ENCODE results near the gene FBXO42. TPM values are rescaled to one million over a fixed set of nuclear protein-coding genes. Genes with fewer than 3 reads are reported as not detected.

The FBXO42 gene
- total and polyA plus RNA-seq, 2 of the 13 experiments (the other 11 are each of a cell fraction or from before 2014, with no cell fraction given): 7.6 to 17.5 TPM

DNA sequence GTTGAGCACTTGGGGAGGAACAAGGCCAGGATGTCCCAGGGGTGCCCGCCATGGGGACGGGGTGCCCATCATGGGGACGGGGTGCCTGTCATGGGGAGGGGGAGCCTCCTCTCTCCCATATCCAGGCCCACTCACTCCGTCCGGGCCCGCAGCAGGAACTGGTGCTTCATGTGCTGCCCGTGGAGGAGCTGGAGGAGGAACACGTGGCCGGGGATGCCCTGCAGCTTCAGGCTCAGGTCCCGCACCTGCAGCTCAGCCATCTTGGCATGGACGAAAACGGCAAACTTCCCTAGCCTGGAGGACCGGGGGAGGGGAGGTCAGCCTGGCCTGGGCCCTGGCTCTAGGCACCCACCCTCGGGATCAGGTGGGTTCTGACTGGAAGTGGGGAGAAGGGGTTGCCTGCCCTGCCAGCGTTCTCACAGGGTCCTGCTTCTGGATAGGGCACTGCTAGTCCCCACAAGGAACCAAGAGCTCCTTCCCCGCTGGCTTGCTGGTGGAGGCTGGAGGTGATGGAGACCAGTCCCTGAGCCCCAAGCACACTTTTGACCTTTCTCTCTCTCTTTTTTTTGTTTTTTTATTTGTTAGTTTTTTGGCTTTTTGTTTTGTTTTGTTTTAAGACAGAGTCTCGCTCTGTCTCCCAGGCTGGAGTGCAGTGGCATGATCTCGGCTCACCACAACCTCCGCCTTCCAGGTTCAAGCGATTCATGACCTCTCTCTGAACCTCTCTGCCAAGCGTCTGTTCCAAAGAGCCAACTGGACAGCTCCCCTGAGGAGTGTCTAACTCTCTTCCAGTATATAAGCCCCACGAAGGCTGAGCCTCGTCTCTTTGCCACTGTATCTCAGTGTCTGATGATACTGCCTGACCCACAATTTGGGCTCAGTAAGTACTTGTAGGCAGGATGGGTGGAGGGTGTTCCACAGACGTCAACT lies 149.7 kb downstream of the FBXO42 start (continued):
- TF ChIP-seq, protein P1, sequence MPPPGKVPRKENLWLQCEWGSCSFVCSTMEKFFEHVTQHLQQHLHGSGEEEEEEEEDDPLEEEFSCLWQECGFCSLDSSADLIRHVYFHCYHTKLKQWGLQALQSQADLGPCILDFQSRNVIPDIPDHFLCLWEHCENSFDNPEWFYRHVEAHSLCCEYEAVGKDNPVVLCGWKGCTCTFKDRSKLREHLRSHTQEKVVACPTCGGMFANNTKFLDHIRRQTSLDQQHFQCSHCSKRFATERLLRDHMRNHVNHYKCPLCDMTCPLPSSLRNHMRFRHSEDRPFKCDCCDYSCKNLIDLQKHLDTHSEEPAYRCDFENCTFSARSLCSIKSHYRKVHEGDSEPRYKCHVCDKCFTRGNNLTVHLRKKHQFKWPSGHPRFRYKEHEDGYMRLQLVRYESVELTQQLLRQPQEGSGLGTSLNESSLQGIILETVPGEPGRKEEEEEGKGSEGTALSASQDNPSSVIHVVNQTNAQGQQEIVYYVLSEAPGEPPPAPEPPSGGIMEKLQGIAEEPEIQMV (CRISPR knock-in tag; IDR thresholded peaks at IDR 0.05; ENCODE audit: low read depth): no peak
- TF ChIP-seq ATRX (CRISPR knock-in tag; IDR thresholded peaks at IDR 0.05; ENCODE audit: borderline replicate concordance) (no peak), RORA (CRISPR knock-in tag; IDR thresholded peaks at IDR 0.05) (no peak)
- TF ChIP-seq, protein P2, sequence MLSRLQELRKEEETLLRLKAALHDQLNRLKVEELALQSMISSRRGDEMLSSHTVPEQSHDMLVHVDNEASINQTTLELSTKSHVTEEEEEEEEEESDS (CRISPR knock-in tag; IDR thresholded peaks at IDR 0.05; ENCODE audit: borderline replicate concordance): no peak

DNA sequence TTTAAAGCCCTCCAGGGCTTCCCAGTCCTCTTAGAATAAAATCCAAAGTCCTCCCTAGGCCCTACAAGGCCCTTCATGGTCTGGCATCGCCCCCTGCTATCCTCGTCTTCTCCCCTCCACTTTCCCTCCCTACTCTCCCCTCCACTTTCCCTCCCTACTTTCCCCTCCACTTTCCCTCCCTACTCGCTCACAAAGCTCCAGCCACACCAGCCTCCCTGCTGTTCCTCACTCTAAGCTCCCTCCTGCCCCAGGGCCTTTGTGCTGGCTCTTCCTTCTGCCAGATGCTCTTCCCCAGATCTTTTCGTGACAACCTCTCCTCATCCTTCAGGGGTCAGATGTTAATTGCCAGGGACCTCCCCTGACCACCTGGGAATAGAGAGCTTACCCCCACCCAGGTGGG lies 152.6 kb downstream of the FBXO42 start:
- BruUV-seq (replicated peaks): no TSS peak
- CTCF ChIA-PET (ENCODE audit: low intra/inter-chr PET ratio, low total read pairs): no interaction called here
- ATAC-seq (no peak), FAIRE-seq (no peak), DNase-seq (ENCODE audit: low spot score) (no peak)
- Histone ChIP-seq H3K27me3 (ENCODE audit: control insufficient read depth in 1 of 2, insufficient read depth in 2 of 2, low read length in 2 of 2) (no peaks in the 10 kb centered on the region), H3K4me3 (replicated peaks in 1 of 3; ENCODE audit: insufficient read depth in 1 of 3, low read depth in 2 of 3, low read length in 3 of 3) (no peak overlapping the region), H3K9me3 (ENCODE audit: low read length) (no peaks in the 10 kb centered on the region), H3K27ac (ENCODE audit: extremely low read length, insufficient read depth, low read length) (no peak overlapping the region), H3K36me3 (replicated peaks in 1 of 2; ENCODE audit: control insufficient read depth in 1 of 2, insufficient read depth in 2 of 2, low read length in 2 of 2) (no peaks in the 10 kb centered on the region), H3K4me1 (ENCODE audit: insufficient read depth, low read length) (no peaks in the 10 kb centered on the region; the same call in 1 of the 2 replicates), H2AFZ (ENCODE audit: low read length) (no peak overlapping the region), H4K20me1 (ENCODE audit: insufficient read depth, low read length) (no peaks in the 10 kb centered on the region), H3K9ac (ENCODE audit: insufficient read depth, low read depth, low read length) (no peak overlapping the region), H3K4me2 (ENCODE audit: low read depth, low read length) (no peak overlapping the region), H3K79me2 (ENCODE audit: insufficient read depth, low read length) (no peaks in the 10 kb centered on the region)
- POLR2A ChIA-PET: no interaction called here
- TF ChIP-seq HOXA5 (CRISPR knock-in tag; IDR thresholded peaks at IDR 0.05): no peak
- no peak for TF ChIP-seq PLRG1 (conservative IDR thresholded peaks at IDR 0.05)
- TF ChIP-seq KLF6 (CRISPR knock-in tag; IDR thresholded peaks at IDR 0.05): no peak
- no peak for TF ChIP-seq MIER2 (CRISPR knock-in tag; IDR thresholded peaks at IDR 0.05)
- no peak for TF ChIP-seq ZNF83 (CRISPR knock-in tag; IDR thresholded peaks at IDR 0.05; ENCODE audit: borderline replicate concordance)
- TF ChIP-seq, protein P3, sequence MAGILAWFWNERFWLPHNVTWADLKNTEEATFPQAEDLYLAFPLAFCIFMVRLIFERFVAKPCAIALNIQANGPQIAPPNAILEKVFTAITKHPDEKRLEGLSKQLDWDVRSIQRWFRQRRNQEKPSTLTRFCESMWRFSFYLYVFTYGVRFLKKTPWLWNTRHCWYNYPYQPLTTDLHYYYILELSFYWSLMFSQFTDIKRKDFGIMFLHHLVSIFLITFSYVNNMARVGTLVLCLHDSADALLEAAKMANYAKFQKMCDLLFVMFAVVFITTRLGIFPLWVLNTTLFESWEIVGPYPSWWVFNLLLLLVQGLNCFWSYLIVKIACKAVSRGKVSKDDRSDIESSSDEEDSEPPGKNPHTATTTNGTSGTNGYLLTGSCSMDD (CRISPR knock-in tag; IDR thresholded peaks at IDR 0.05): no peak
- TF ChIP-seq ZNF550 (CRISPR knock-in tag; IDR thresholded peaks at IDR 0.05; ENCODE audit: borderline replicate concordance): no peak
- no peak for TF ChIP-seq PAX8 (CRISPR knock-in tag; IDR thresholded peaks at IDR 0.05; ENCODE audit: borderline replicate concordance)
- no peak for TF ChIP-seq CBX2 (IDR thresholded peaks at IDR 0.05; ENCODE audit: low read depth, low read length)
- TF ChIP-seq CBX2 (CRISPR knock-in tag; IDR thresholded peaks at IDR 0.05; ENCODE audit: low read depth): no peak
- no peak for TF ChIP-seq ZNF878 (CRISPR knock-in tag; IDR thresholded peaks at IDR 0.05)
- TF ChIP-seq, protein P4, sequence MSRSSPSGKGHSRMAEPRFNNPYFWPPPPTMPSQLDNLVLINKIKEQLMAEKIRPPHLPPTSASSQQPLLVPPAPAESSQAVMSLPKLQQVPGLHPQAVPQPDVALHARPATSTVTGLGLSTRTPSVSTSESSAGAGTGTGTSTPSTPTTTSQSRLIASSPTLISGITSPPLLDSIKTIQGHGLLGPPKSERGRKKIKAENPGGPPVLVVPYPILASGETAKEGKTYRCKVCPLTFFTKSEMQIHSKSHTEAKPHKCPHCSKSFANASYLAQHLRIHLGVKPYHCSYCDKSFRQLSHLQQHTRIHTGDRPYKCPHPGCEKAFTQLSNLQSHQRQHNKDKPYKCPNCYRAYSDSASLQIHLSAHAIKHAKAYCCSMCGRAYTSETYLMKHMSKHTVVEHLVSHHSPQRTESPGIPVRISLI (CRISPR knock-in tag; IDR thresholded peaks at IDR 0.05; ENCODE audit: borderline replicate concordance): no peak
- no peak for TF ChIP-seq ZNF850 (CRISPR knock-in tag; conservative IDR thresholded peaks at IDR 0.05)
- no peak for TF ChIP-seq KDM2A (CRISPR knock-in tag; IDR thresholded peaks at IDR 0.05; ENCODE audit: borderline replicate concordance, low read depth)
- WGBS (ENCODE audit: low lambda C conversion rate): 66% methylated on average over 4 of the region's 4 CpGs
- in situ Hi-C loops (cut with HindIII; ENCODE audit: extremely low pct_ligation_motif_present, low pct_unique_long_range_greater_than_20kb): no loop called here
- intact Hi-C loops (cut with micrococcal nuclease; ENCODE audit: unreplicated experiment): no loop called here
